Endothelial cell of umbilical vein (primary cell): ENCODE data around the gene DGKG. TPM values are rescaled to one million over a fixed set of nuclear protein-coding genes. Genes with fewer than 3 reads are reported as not detected.

ENCODE experiments used
- BruUV-seq: library from RNA; stranded (reverse); fragments of 400-500 nt; replicated peaks from 2 replicates; lab custom pipeline; 2021; lab: Mats Ljungman, UMichigan
- CTCF ChIA-PET: fragments of 300-600, 350-600 bp; sonication (Branson Sonifier 250); formaldehyde crosslinking; loops from one replicate; lab custom pipeline; 2021; ENCODE audit warnings: antibody characterized with exemption, inconsistent platforms; lab: Charles Lee
- POLR2A ChIA-PET: fragments of 300-600, 350-600 bp; sonication (Branson Sonifier 250); formaldehyde crosslinking; loops from one replicate; lab custom pipeline; 2021; ENCODE audit warnings: antibody characterized with exemption, inconsistent platforms; lab: Charles Lee
- DNase-seq: peaks from one replicate; pipeline ENCODE4 v3.0.0-alpha.2; 2011; ENCODE audit warnings: low read depth, low spot score
- FAIRE-seq: peaks from 2 replicates; lab custom pipeline; 2011; peaks lifted over from hg19 to GRCh38; lab: Jason Lieb, UNC
- H2AFZ ChIP-seq: 2 replicates; pipeline ENCODE4 v1.6.0; 2012; ENCODE audit warnings: low read depth, low read length, control low read depth, inconsistent platforms
- H3K27ac ChIP-seq: 2 replicates; pipeline ENCODE4 v1.5.1; 2011; ENCODE audit warnings: low read depth, mild to moderate bottlenecking, control low read depth, low read length, moderate library complexity; ENCODE audit not compliant: insufficient read depth
- H3K27me3 ChIP-seq, 2 experiments: 2 replicates each; pipeline versions ENCODE4 v1.6.0 to v1.6.1; 2011; ENCODE audit warnings: low read length in 2 of 2, mixed read lengths in 1 of 2; ENCODE audit not compliant: control insufficient read depth in 2 of 2, insufficient read depth in 2 of 2
- H3K36me3 ChIP-seq, 2 experiments: 2 replicates in 1 of 2; 3 replicates in 1 of 2; pipeline ENCODE4 v1.5.1; 2011; ENCODE audit warnings: low read length in 2 of 2, mild to moderate bottlenecking in 1 of 2, moderate library complexity in 1 of 2; ENCODE audit not compliant: control insufficient read depth in 2 of 2, insufficient read depth in 2 of 2; ENCODE audit errors: extremely low read depth in 1 of 2
- H3K4me1 ChIP-seq: 3 replicates; pipeline ENCODE4 v1.5.1; 2011; ENCODE audit warnings: mild to moderate bottlenecking, low read length; ENCODE audit not compliant: control insufficient read depth, insufficient read depth; ENCODE audit errors: extremely low read depth
- H3K4me2 ChIP-seq: 2 replicates; pipeline ENCODE4 v1.6.1; 2011; ENCODE audit warnings: low read length, control low read depth, mixed read lengths; ENCODE audit not compliant: insufficient read depth
- H3K4me3 ChIP-seq, 3 experiments: fragments of 200-600 bp in 1 of 3; sonication (generic), shearing (Covaris generic) in 1 of 3; replicated peaks in 1 of 3; 2 replicates each; pipeline ENCODE4 v1.5.1; 2011 to 2016; ENCODE audit warnings: control low read depth in 3 of 3, low read length in 3 of 3, mild to moderate bottlenecking in 2 of 3, inconsistent platforms in 1 of 3, low read depth in 1 of 3, moderate library complexity in 1 of 3; ENCODE audit not compliant: insufficient read depth in 1 of 3
- H3K79me2 ChIP-seq: 2 replicates; pipeline ENCODE4 v1.6.0; 2012; ENCODE audit warnings: low read length, inconsistent platforms; ENCODE audit not compliant: control insufficient read depth, insufficient read depth
- H3K9ac ChIP-seq: replicated peaks from 2 replicates; pipeline ENCODE3; 2011; ENCODE audit warnings: low read length, control low read depth; ENCODE audit not compliant: insufficient read depth; ENCODE audit errors: extremely low read depth
- H3K9me1 ChIP-seq: replicated peaks from 3 replicates; pipeline ENCODE4 v1.6.0; 2011; ENCODE audit warnings: mild to moderate bottlenecking, low read length; ENCODE audit not compliant: control insufficient read depth, insufficient read depth; ENCODE audit errors: extremely low read depth
- H3K9me3 ChIP-seq: replicated peaks from 2 replicates; pipeline ENCODE4 v1.5.1; 2012; ENCODE audit warnings: low read length, inconsistent platforms; ENCODE audit not compliant: control insufficient read depth, insufficient read depth
- H4K20me1 ChIP-seq: replicated peaks from 2 replicates; pipeline ENCODE3; 2011; ENCODE audit warnings: mild to moderate bottlenecking, low read length; ENCODE audit not compliant: control insufficient read depth, insufficient read depth; ENCODE audit errors: extremely low read depth
- EZH2 ChIP-seq: IDR thresholded peaks from 2 replicates; pipeline ENCODE4 v1.6.1; 2012; ENCODE audit warnings: borderline replicate concordance, low read depth, mild to moderate bottlenecking, moderate library complexity, low read length, inconsistent platforms; ENCODE audit not compliant: severe bottlenecking
- FOS ChIP-seq: IDR thresholded peaks from 2 replicates; pipeline ENCODE4 v1.6.1; 2011; ENCODE audit warnings: mild to moderate bottlenecking, low read length, moderate library complexity, borderline replicate concordance; ENCODE audit not compliant: insufficient read depth
- GATA2 ChIP-seq: IDR thresholded peaks from 2 replicates; pipeline ENCODE4 v1.7.0; 2011; ENCODE audit warnings: low read depth, mild to moderate bottlenecking, moderate library complexity, mixed read lengths, low read length; ENCODE audit not compliant: insufficient read length, insufficient read depth
- JUN ChIP-seq: IDR thresholded peaks from 2 replicates; pipeline ENCODE4 v1.6.1; 2011; ENCODE audit warnings: borderline replicate concordance, low read depth; ENCODE audit not compliant: insufficient read length, insufficient read depth
- dilution Hi-C: fragments of 300-500 bp; cut with MboI; formaldehyde crosslinking; loops from one replicate; pipeline ENCODE4 v1.15.0; 2019; ENCODE audit warnings: low sequenced_read_pairs; ENCODE audit not compliant: extremely low pct_ligation_motif_present
- intact Hi-C: fragments of 100-400 bp; cut with micrococcal nuclease; formaldehyde crosslinking; loops from one replicate; pipeline ENCODE4 v1.10.0; 2022
- polyA plus RNA-seq, 4 experiments: library from polyadenylated mRNA; depleted of rRNA in 3 of 4; stranded (reverse) in 3 of 4; unstranded in 1 of 4; fragments of >200 nt; gene quantifications; 2 replicates each; pipeline versions ENCODE4 v1.2.1 to v1.2.3, GENCODE V29; 2011 to 2012; ENCODE audit warnings: missing spikeins in 1 of 4
- total RNA-seq: library from RNA; stranded (reverse); gene quantifications from 2 replicates; pipeline ENCODE4 v1.2.3, GENCODE V29; 2021

DGKG gene
- total and polyA plus RNA-seq, 2 donors (not counting 3 experiments of a cell fraction or from before 2014, with no cell fraction given) = not detected

- no peaks in the 10 kb centered on the region for H3K9me1 ChIP-seq
- no peak overlapping the region for H3K9ac ChIP-seq
- DNase-seq (no peak), FAIRE-seq (no peak)
- H3K4me1 ChIP-seq = no peaks in the 10 kb centered on the region
- no peak overlapping the region for H3K4me3 ChIP-seq
- H4K20me1 ChIP-seq = no peaks in the 10 kb centered on the region
- no peak overlapping the region for H3K4me2 ChIP-seq
- no TSS peak for BruUV-seq
- TF ChIP-seq EZH2 (no peak), GATA2 (no peak), JUN (no peak)
- H3K27ac ChIP-seq = no peak overlapping the region
- intact Hi-C loops (no loop called here), dilution Hi-C loops (no loop called here)
- no peaks in the 10 kb centered on the region for H3K36me3 ChIP-seq
- H3K27me3 ChIP-seq = peaks cover 32 to 40% of the 10 kb centered on the region in 2 experiments
- no peak overlapping the region for H2AFZ ChIP-seq
- no peaks in the 10 kb centered on the region for H3K9me3 ChIP-seq
- ChIA-PET POLR2A (no interaction called here), CTCF (interaction anchor here (1.3 kb wide), 1 partner anchor 16 kb away, joined by 4 read pairs; no protein-coding TSS in a partner anchor)
- H3K79me2 ChIP-seq = no peaks in the 10 kb centered on the region
These were observed 3.4 kb upstream of the DGKG start for GRCh38 chr3:186365202-186365974.

- intact Hi-C loops (no loop called here), dilution Hi-C loops (no loop called here)
- no peaks in the 10 kb centered on the region for H3K36me3 ChIP-seq
- H3K9me3 ChIP-seq = no peaks in the 10 kb centered on the region
- H2AFZ ChIP-seq = no peak overlapping the region
- no peak for TF ChIP-seq FOS
- H3K4me2 ChIP-seq = no peak overlapping the region
- no peaks in the 10 kb centered on the region for H3K9me1 ChIP-seq
- peaks cover 33 to 42% of the 10 kb centered on the region in 2 experiments for H3K27me3 ChIP-seq
- ChIA-PET CTCF (interaction anchor here (0.8 kb wide), 1 partner anchor 31 kb away, joined by 3 read pairs; no protein-coding TSS in a partner anchor), POLR2A (no interaction called here)
- H3K79me2 ChIP-seq = no peaks in the 10 kb centered on the region
- H3K27ac ChIP-seq = no peak overlapping the region
- H4K20me1 ChIP-seq = no peaks in the 10 kb centered on the region
- DNase-seq (no peak), FAIRE-seq (no peak)
- H3K9ac ChIP-seq = no peak overlapping the region
- BruUV-seq = no TSS peak
- no peak overlapping the region for H3K4me3 ChIP-seq
- H3K4me1 ChIP-seq = no peaks in the 10 kb centered on the region
These were observed 954 bp upstream of the DGKG start for GRCh38 chr3:186362988-186363387.
